Activated CD8-positive, alpha-beta T cell treated with anti-CD3 and anti-CD28 coated beads, Interleukin-2, amount 10 ng/mL, durations not matched to agents 7 days and 5 days (primary cell): Measurements from ENCODE around the gene MPPE1. TPM values are rescaled to one million over a fixed set of nuclear protein-coding genes. Genes with fewer than 3 reads are reported as not detected.

Source experiments
- ATAC-seq: fragments of 150-1000 bp; cut with Tn5 transposase; one replicate; pipeline ENCODE4 v1.10.0; 2021; ENCODE audit warnings: moderate library complexity
- CTCF ChIA-PET: fragments of 350-600 bp; sonication (Branson Sonifier 250); formaldehyde crosslinking; loops from one replicate; lab custom pipeline; 2021; ENCODE audit warnings: antibody characterized with exemption; lab: Charles Lee
- POLR2A ChIA-PET: fragments of 350-600 bp; sonication (Branson Sonifier 250); formaldehyde crosslinking; loops from one replicate; lab custom pipeline; 2021; ENCODE audit warnings: antibody characterized with exemption; lab: Charles Lee
- DNase-seq: peaks from one replicate; pipeline ENCODE4 v3.0.0-alpha.2; 2020
- H3K27ac Mint-ChIP-seq: one replicate; pipeline ENCODE4 v1.8.0; 2021; ENCODE audit warnings: mild to moderate bottlenecking, mixed read lengths
- H3K27me3 Mint-ChIP-seq: one replicate; pipeline ENCODE4 v1.8.0; 2021; ENCODE audit warnings: low read depth, mixed read lengths
- H3K36me3 Mint-ChIP-seq: one replicate; pipeline ENCODE4 v1.8.0; 2021; ENCODE audit warnings: low read depth, mixed read lengths
- H3K4me1 Mint-ChIP-seq: one replicate; pipeline ENCODE4 v1.8.0; 2021; ENCODE audit warnings: low read depth, mixed read lengths
- H3K4me3 Mint-ChIP-seq: one replicate; pipeline ENCODE4 v1.8.0; 2021; ENCODE audit warnings: mild to moderate bottlenecking, mixed read lengths
- H3K9me3 Mint-ChIP-seq: one replicate; pipeline ENCODE4 v1.8.0; 2022; ENCODE audit warnings: mixed read lengths; ENCODE audit not compliant: insufficient read depth
- total RNA-seq, 2 experiments: library from RNA; stranded (reverse); gene quantifications; one replicate each; pipeline ENCODE4 v1.2.3, GENCODE V29; 2021

Gene MPPE1
- total RNA-seq = 10 to 100 TPM; 40.0 to 41.6 TPM

GRCh38 chr18:11908182-11909060 is at the start of gene MPPE1:
MPPE1 (minus strand) TSS chr18:11908317; CDS start chr18:11897264, 11,053 bp downstream.
- Mint-ChIP-seq H3K4me1 (peaks cover 30% of the 10 kb centered on the region), H3K27ac (peak within 1 kb of the TSS; percentile 93), H3K36me3 (peaks cover 14% of the 10 kb centered on the region), H3K9me3 (no peaks in the 10 kb centered on the region), H3K4me3 (peak within 1 kb of the TSS; percentile 94), H3K27me3 (no peaks in the 10 kb centered on the region)
- ChIA-PET CTCF (interaction anchor here (1.7 kb wide), 1 partner anchor 30 kb away, joined by 7 read pairs; no protein-coding TSS in a partner anchor), POLR2A (interaction anchor here (0.7 to 1.7 kb wide), 7 partner anchors 16 to 73 kb away, joined by 3 to 10 read pairs (median 5); partner anchors contain the start of gene IMPA2)
- ATAC-seq = peak; percentile 94
- DNase-seq = peak; percentile 89

DNA sequence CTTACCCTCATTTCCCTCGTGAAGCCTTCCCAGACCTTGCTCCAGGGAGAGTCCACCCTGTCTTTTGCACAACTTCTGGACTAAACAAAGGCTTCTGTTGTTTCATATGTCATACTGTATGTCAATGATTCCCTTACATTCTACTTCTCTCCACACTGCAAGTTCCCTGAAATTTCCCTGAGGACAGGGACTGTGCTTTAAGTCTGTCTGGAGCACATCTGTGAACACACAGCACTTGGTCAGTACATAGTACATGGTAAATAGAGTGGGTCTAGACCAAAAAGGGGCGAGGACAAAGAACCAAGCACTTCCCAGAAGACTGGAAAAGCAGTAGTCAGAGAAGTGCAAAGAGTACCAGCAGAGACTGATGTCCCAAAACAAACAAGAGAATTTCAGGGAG is 49.5 kb upstream of the MPPE1 start:
- DNase-seq (no peak), ATAC-seq (no peak)
- Mint-ChIP-seq H3K27me3 (no peaks in the 10 kb centered on the region), H3K36me3 (no peaks in the 10 kb centered on the region), H3K27ac (no peak overlapping the region), H3K9me3 (peaks cover 13% of the 10 kb centered on the region), H3K4me1 (no peaks in the 10 kb centered on the region), H3K4me3 (no peak overlapping the region)
- ChIA-PET CTCF (interaction anchor here (1.3 kb wide), 1 partner anchor 20 kb away, joined by 3 read pairs; no protein-coding TSS in a partner anchor), POLR2A (no interaction called here)

DNA sequence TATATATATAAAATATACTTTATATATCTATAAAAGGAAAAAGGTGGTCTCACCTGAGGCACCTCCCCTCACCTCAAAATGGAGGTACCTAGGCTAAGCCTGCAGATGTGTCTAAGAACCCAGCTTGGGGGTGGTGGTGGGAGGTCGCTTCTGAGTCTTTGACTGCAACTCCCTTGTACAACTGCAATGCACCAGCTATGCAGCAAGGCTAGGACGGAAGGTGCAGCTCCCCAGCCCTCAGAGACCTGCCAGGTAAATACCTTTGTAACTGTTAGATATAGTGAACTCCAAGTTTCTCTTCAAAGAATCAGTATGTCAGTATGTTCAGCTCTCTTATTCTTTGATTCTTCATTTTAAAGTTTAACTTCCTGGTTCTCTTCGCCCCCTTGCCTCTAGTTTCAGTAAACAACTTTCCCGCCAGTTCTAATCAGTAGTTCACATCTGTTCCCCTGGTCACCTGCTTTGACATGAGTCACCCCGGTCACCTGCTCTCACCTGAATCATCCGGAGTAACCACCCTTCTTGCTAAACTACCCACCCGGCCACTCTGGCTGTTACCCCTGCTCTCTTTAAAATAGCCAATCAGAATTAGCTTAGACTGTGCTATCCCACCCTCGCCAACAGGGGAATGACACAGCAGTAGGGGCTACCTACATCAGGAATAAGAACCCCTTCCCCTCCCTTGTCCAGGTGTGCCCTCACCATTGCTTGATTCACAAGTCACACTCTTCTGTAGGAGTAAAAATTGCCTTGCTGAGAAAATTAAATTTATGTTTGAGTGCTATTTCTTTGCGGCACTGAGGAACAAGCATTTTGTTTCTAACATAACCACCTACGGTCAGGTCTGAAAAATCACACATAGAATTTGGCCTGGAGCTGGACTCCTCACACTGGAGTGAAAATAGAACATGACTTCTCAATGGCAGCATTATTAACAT is 48.5 kb upstream of the MPPE1 start:
- Mint-ChIP-seq H3K27ac (no peak overlapping the region), H3K27me3 (no peaks in the 10 kb centered on the region), H3K9me3 (peaks cover 13% of the 10 kb centered on the region), H3K4me1 (no peaks in the 10 kb centered on the region), H3K4me3 (no peak overlapping the region), H3K36me3 (no peaks in the 10 kb centered on the region)
- ChIA-PET CTCF (interaction anchor here (1.3 kb wide), 1 partner anchor 19 kb away, joined by 3 read pairs; no protein-coding TSS in a partner anchor), POLR2A (no interaction called here)
- ATAC-seq (no peak), DNase-seq (no peak)

DNA sequence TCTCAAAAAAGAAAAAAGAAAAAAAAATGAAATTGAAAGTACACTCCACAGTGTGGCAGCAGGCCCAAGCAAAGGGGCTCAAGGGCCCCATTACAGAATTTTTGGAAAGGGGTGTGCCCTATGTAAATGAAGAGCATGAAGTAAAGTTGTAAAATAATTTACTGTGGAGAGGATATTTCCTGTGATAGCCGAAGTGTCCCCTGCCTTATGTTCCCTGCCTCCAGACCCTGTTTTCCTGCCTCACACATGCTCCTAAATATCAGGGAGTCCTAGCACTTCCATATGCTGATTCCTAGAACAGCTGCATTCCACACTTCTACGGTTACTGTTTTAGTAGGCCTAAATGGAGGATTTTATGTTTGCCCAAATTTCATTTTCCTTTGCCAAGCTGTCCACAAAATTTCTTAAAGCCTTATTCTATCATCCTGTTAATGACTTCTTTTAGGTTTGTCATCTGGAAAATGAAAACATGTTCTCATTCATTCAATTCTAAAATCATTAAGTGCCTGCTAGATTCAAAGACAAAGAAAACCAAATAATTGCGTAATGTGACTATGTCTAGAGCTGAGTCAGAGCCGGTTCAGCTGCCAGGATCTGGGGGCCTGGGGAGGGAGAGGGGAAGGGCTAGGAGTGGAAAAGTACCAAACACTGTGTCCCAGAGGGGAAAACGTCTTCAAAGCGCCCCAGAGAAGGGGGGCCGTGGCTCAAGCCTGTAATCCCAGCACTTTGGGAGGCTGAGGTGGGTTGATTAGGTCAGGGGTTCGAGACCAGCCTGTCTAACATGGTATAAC is 47.3 kb upstream of the MPPE1 start:
- Mint-ChIP-seq H3K36me3 (no peaks in the 10 kb centered on the region), H3K4me1 (no peaks in the 10 kb centered on the region), H3K27me3 (no peaks in the 10 kb centered on the region), H3K4me3 (no peak overlapping the region), H3K9me3 (peaks cover 13% of the 10 kb centered on the region), H3K27ac (no peak overlapping the region)
- ATAC-seq (no peak), DNase-seq (no peak)
- POLR2A ChIA-PET = no interaction called here
- CTCF ChIA-PET = interaction anchor here (0.9 to 1.2 kb wide), 2 partner anchors 17 to 40 kb away, joined by 4 to 6 read pairs; no protein-coding TSS in a partner anchor

DNA sequence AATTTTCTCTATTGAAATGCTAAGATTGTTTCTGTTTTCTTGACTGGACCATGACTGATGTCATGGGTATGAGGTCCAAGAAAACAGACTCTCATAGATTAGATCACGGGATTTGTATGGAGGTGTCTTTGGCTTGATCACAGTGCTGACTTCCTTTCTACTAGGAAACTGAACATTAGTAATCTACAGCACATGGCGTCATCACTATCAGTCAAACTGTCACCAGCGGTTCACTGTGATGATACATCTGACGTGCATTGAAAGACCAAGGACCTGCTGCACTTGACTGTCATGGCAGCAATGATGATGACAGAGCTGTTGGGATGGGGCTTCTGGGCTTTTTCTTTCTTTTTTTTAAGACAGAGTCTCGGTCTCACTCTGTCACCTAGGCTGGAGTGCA is 45.0 kb upstream of the MPPE1 start:
- DNase-seq = no peak
- Mint-ChIP-seq H3K27ac (no peak overlapping the region), H3K4me3 (no peak overlapping the region), H3K36me3 (no peaks in the 10 kb centered on the region), H3K27me3 (no peaks in the 10 kb centered on the region), H3K9me3 (peaks cover 13% of the 10 kb centered on the region), H3K4me1 (no peaks in the 10 kb centered on the region)
- ATAC-seq = no peak
- CTCF ChIA-PET = no interaction called here
- POLR2A ChIA-PET = no interaction called here

DNA sequence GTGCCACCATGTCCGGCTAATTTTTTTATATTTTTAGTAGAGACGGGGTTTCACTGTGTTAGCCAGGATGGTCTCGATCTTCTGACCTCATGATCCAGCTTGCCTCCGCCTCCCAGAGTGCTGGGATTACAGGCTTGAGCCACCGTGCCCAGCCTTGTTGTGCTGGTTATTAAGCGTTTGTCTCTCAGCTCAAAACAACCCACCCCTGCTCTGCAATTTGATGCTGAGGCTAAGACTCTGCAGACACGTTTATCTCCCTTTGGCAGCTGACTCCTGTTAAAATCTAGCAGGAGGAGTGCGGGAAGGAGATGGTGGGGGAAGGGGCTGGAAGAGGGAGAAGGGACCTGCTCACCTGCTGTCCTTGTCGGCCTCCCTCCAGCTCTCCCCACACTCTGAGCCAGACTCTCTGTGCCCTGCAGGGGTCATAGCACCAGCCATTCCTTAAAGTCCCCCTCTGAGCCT is 43.3 kb upstream of the MPPE1 start:
- ATAC-seq (no peak), DNase-seq (no peak)
- ChIA-PET POLR2A (no interaction called here), CTCF (interaction anchor here (0.8 to 7.6 kb wide), 4 partner anchors 14 to 219 kb away, joined by 3 to 55 read pairs (median 10); no protein-coding TSS in a partner anchor)
- peaks cover under 1% of the 10 kb centered on the region for H3K9me3 Mint-ChIP-seq
- H3K27ac Mint-ChIP-seq = no peak overlapping the region
- H3K36me3 Mint-ChIP-seq = no peaks in the 10 kb centered on the region
- H3K4me3 Mint-ChIP-seq = no peak overlapping the region
- peaks cover 11% of the 10 kb centered on the region for H3K4me1 Mint-ChIP-seq
- H3K27me3 Mint-ChIP-seq = no peaks in the 10 kb centered on the region

GRCh38 chr18:11950824-11951223 is 42.7 kb upstream of the MPPE1 start:
- Mint-ChIP-seq H3K27ac (no peak overlapping the region), H3K27me3 (no peaks in the 10 kb centered on the region), H3K9me3 (no peaks in the 10 kb centered on the region), H3K4me1 (peaks cover 13% of the 10 kb centered on the region), H3K36me3 (no peaks in the 10 kb centered on the region), H3K4me3 (no peak overlapping the region)
- CTCF ChIA-PET = interaction anchor here (0.8 to 7.6 kb wide), 4 partner anchors 13 to 218 kb away, joined by 3 to 55 read pairs (median 10); no protein-coding TSS in a partner anchor
- DNase-seq (no peak), ATAC-seq (no peak)
- POLR2A ChIA-PET = no interaction called here

GRCh38 chr18:11948852-11949523 is 40.9 kb upstream of the MPPE1 start:
- Mint-ChIP-seq H3K4me1 (peaks cover 13% of the 10 kb centered on the region), H3K4me3 (no peak overlapping the region), H3K27ac (no peak overlapping the region), H3K36me3 (no peaks in the 10 kb centered on the region), H3K27me3 (no peaks in the 10 kb centered on the region), H3K9me3 (no peaks in the 10 kb centered on the region)
- ChIA-PET POLR2A (interaction anchor here (1.9 kb wide), 1 partner anchor 40 kb away, joined by 4 read pairs; no protein-coding TSS in a partner anchor), CTCF (interaction anchor here (0.7 to 7.6 kb wide), 3 partner anchors 12 to 114 kb away, joined by 3 to 55 read pairs (median 15); no protein-coding TSS in a partner anchor)
- DNase-seq (no peak), ATAC-seq (no peak)

DNA sequence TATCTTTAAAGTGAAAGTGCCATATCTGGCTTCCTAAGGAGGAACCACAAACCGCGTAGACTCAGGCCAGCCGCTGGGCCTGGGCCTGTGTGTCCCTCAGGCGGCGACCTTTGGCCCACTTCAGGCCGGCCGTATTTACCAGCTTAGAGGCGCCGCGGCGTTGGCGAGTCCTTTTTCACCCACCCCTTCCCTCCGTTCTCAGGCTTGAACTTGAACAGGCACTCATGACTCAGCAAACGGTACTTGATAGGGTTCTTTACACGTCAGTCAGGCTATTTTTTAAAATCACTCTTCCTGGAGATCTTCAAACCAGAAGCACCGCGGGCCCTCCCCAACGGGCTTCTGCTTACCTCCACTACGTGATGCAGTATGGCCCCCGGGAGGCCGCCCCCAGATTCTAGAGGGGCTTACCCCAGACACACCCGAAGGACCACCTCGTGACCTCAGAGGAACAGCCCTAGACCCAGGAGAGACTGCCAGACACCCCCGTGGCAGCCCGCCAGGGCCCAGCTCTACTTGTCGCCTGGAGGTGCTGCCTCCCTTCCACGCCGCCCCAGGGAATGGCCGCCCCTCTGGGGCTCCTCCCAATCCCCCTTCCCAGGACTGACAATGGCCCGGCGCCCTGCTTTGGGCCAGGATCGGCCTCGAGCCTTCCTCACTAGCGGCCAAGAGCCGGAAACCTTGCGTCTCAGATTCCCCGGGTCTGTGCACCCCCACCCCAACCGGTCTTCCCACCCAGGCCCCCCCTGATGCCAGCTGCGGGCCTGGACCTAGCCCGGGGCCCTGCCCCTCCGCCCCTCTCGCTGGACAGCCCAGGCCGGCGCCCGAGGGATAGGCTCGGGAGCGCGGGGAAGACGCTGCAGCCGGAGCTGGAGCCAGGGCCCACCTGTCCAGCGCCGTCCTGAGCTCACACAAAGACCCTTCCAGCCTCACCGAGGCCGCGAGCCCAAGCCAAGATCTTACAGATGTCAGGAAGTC is 39.4 kb upstream of the MPPE1 start:
- H3K27me3 Mint-ChIP-seq = no peaks in the 10 kb centered on the region
- H3K4me1 Mint-ChIP-seq = peaks cover 18% of the 10 kb centered on the region
- POLR2A ChIA-PET = interaction anchor here (1.8 kb wide), 1 partner anchor 34 kb away, joined by 10 read pairs; the partner anchor contains the start of gene IMPA2
- H3K36me3 Mint-ChIP-seq = no peaks in the 10 kb centered on the region
- peak overlapping the region; percentile 28 for H3K27ac Mint-ChIP-seq
- H3K9me3 Mint-ChIP-seq = no peaks in the 10 kb centered on the region
- ATAC-seq (peak; percentile 84), DNase-seq (peak; percentile 70)
- CTCF ChIA-PET = interaction anchor here (1.8 to 7.6 kb wide), 4 partner anchors 10 to 91 kb away, joined by 8 to 55 read pairs (median 18); no protein-coding TSS in a partner anchor
- peak overlapping the region; percentile 59 for H3K4me3 Mint-ChIP-seq
